Muscle layer of colon (tissue), 2 donors: ENCODE measurements around the gene KDM4C.

Experiments used
- H3K27ac ChIP-seq: one replicate; pipeline ENCODE4 v1.7.0; 2013; ENCODE audit warnings: low read depth, mild to moderate bottlenecking, low read length, moderate library complexity
- H3K27me3 ChIP-seq, 2 donors: one replicate each; pipeline ENCODE4 v1.7.0; 2013; ENCODE audit warnings: low read length in 2 of 2, mild to moderate bottlenecking in 2 of 2; ENCODE audit not compliant: insufficient read depth in 2 of 2, control insufficient read depth in 1 of 2
- H3K36me3 ChIP-seq: one replicate; pipeline ENCODE4 v1.7.0; 2013; ENCODE audit warnings: mild to moderate bottlenecking, low read length; ENCODE audit not compliant: insufficient read depth
- H3K4me1 ChIP-seq: one replicate; pipeline ENCODE4 v1.7.0; 2013; ENCODE audit warnings: mild to moderate bottlenecking, low read length; ENCODE audit not compliant: insufficient read depth
- H3K4me3 ChIP-seq, 2 donors: one replicate each; pipeline ENCODE4 v1.7.0; 2013; ENCODE audit warnings: low read length in 2 of 2, low read depth in 1 of 2, mild to moderate bottlenecking in 1 of 2, moderate library complexity in 1 of 2
- H3K9ac ChIP-seq: one replicate; pipeline ENCODE4 v1.7.0; 2013; ENCODE audit warnings: low read length
- H3K9me3 ChIP-seq: one replicate; pipeline ENCODE4 v1.7.0; 2013; ENCODE audit warnings: mild to moderate bottlenecking, low read length
- donor health status: abdominal sarcoma.
- donor health status: Adenocarcinoma of cecum.

The KDM4C gene

GRCh38 chr9:7137040-7137439 lies 379.3 kb downstream of the KDM4C start:
- H3K4me1 ChIP-seq: no peaks in the 10 kb centered on the region
- no peaks in the 10 kb centered on the region for H3K27me3 ChIP-seq
- H3K36me3 ChIP-seq: no peaks in the 10 kb centered on the region
- no peak overlapping the region for H3K9ac ChIP-seq
- H3K27ac ChIP-seq: no peak overlapping the region
- H3K4me3 ChIP-seq: no peak overlapping the region
- H3K9me3 ChIP-seq: no peaks in the 10 kb centered on the region

- Histone ChIP-seq H3K27ac (no peak overlapping the region), H3K4me1 (no peaks in the 10 kb centered on the region), H3K9me3 (no peaks in the 10 kb centered on the region)
Measured at GRCh38 chr9:7137571-7137970, 379.8 kb downstream of the KDM4C start.

GRCh38 chr9:7139886-7140285 lies 382.1 kb downstream of the KDM4C start:
- Histone ChIP-seq H3K9ac (no peak overlapping the region), H3K36me3 (no peaks in the 10 kb centered on the region)

More at GRCh38 chr9:7137571-7137970, 379.8 kb downstream of the KDM4C start:
- Histone ChIP-seq H3K36me3 (no peaks in the 10 kb centered on the region), H3K27me3 (no peaks in the 10 kb centered on the region), H3K4me3 (no peak overlapping the region), H3K9ac (no peak overlapping the region)

DNA sequence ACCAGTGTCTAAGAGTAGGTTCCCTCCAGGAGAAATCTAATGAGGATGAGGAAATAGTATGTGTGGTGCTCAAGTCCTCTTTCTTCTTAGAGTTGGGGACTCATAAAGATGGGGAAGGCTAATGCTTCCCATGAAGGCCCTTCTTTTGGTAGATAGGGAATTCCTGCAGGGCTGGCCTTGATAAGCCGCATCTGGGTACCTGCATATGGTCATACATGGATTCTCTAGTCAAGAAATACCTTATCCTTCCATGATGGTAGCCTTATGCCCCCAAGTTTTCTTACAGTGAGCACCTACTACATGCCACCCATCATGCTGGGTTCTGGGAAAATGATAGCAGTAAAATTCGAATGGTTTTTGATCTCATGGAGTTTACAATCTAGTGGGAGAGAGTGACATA lies 382.6 kb downstream of the KDM4C start:
- no peaks in the 10 kb centered on the region for H3K36me3 ChIP-seq
- no peak overlapping the region for H3K4me3 ChIP-seq
- H3K27ac ChIP-seq: no peak overlapping the region
- H3K9ac ChIP-seq: no peak overlapping the region
- H3K9me3 ChIP-seq: no peaks in the 10 kb centered on the region
- no peaks in the 10 kb centered on the region for H3K27me3 ChIP-seq
- H3K4me1 ChIP-seq: peaks cover 8% of the 10 kb centered on the region

More at GRCh38 chr9:7139886-7140285, 382.1 kb downstream of the KDM4C start:
- Histone ChIP-seq H3K9me3 (no peaks in the 10 kb centered on the region), H3K27me3 (no peaks in the 10 kb centered on the region), H3K27ac (no peak overlapping the region), H3K4me3 (no peak overlapping the region), H3K4me1 (peaks cover 3% of the 10 kb centered on the region)

- peaks cover 24% of the 10 kb centered on the region for H3K4me1 ChIP-seq
Measured at GRCh38 chr9:7143645-7144200, 385.9 kb downstream of the KDM4C start.

GRCh38 chr9:7144265-7145046 lies 386.7 kb downstream of the KDM4C start:
- H3K4me3 ChIP-seq: no peak overlapping the region
- no peak overlapping the region for H3K27ac ChIP-seq
- H3K9ac ChIP-seq: no peak overlapping the region
- no peaks in the 10 kb centered on the region for H3K27me3 ChIP-seq
- peaks cover 24% of the 10 kb centered on the region for H3K4me1 ChIP-seq
- H3K9me3 ChIP-seq: no peaks in the 10 kb centered on the region
- no peaks in the 10 kb centered on the region for H3K36me3 ChIP-seq

More at GRCh38 chr9:7143645-7144200, 385.9 kb downstream of the KDM4C start:
- Histone ChIP-seq H3K4me3 (no peak overlapping the region), H3K9me3 (no peaks in the 10 kb centered on the region), H3K9ac (no peak overlapping the region), H3K27ac (no peak overlapping the region), H3K27me3 (no peaks in the 10 kb centered on the region), H3K36me3 (no peaks in the 10 kb centered on the region)

- H3K36me3 ChIP-seq: no peaks in the 10 kb centered on the region
- H3K27ac ChIP-seq: no peak overlapping the region
- H3K9ac ChIP-seq: no peak overlapping the region
- no peaks in the 10 kb centered on the region for H3K9me3 ChIP-seq
- H3K27me3 ChIP-seq: no peaks in the 10 kb centered on the region
- no peak overlapping the region for H3K4me3 ChIP-seq
- H3K4me1 ChIP-seq: peaks cover 24% of the 10 kb centered on the region
Measured at GRCh38 chr9:7145361-7146069, 387.7 kb downstream of the KDM4C start.

GRCh38 chr9:7146582-7146981 lies 388.8 kb downstream of the KDM4C start:
- Histone ChIP-seq H3K27me3 (no peaks in the 10 kb centered on the region), H3K9ac (no peak overlapping the region), H3K27ac (no peak overlapping the region), H3K4me3 (no peak overlapping the region), H3K9me3 (no peaks in the 10 kb centered on the region), H3K36me3 (no peaks in the 10 kb centered on the region), H3K4me1 (peaks cover 24% of the 10 kb centered on the region)

DNA sequence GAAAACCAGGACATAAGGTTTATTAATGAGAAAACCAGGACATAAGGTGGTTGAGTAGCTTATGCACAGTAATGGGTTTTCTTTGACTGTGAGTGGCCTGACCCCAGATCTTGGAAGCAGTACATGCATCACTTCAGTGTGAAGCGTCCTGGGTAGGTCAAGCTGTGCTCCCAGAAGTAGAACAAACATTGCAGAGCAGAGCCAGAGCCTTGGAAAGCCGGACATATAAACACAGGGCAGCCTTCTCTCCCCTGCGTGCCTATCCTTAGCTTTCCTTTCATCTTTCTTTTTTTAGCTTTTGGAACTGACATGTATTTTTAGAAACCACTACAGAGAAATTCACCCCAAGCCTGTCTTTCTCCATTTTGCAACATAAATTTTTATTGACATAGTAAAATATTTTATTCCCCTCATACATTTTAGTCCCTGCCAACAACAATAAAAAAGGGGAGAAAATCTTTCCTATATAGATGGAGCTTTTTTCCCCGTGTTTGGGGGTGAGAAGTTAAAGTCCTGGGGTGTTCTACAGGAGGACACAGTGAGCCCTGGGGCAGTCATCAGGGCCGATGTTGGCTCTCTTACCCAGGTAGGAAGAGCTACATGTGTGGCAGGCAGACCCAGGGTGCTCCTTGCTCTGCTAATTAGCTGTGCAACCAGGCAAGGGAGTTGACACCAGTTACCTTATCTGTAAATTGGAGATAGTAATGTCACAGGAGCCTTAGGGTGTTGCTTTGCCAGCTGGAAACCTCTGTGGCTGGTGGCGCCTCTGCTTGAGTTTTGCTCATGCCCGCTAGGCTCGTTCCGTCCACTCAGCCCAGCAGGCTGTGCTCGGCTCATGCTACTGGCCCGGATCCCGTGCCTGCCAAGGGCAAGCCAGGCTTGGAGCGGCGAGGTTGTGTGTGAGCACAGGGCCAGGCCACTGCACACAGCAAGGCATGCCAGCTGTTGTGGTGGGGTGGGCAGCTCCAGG lies 389.6 kb downstream of the KDM4C start:
- Histone ChIP-seq H3K27me3 (no peaks in the 10 kb centered on the region), H3K9ac (no peak overlapping the region), H3K27ac (no peak overlapping the region), H3K9me3 (no peaks in the 10 kb centered on the region), H3K4me3 (no peak overlapping the region), H3K4me1 (peaks cover 24% of the 10 kb centered on the region), H3K36me3 (no peaks in the 10 kb centered on the region)

GRCh38 chr9:7148243-7148765 lies 390.5 kb downstream of the KDM4C start:
- no peaks in the 10 kb centered on the region for H3K36me3 ChIP-seq
- no peaks in the 10 kb centered on the region for H3K27me3 ChIP-seq
- no peak overlapping the region for H3K27ac ChIP-seq
- H3K9ac ChIP-seq: no peak overlapping the region
- no peak overlapping the region for H3K4me3 ChIP-seq
- H3K4me1 ChIP-seq: peaks cover 24% of the 10 kb centered on the region
- no peaks in the 10 kb centered on the region for H3K9me3 ChIP-seq
